ENCODE data around the gene CCDC174.
A peak's percentile ranks its signal among the peaks of the same experiment; 100 is the strongest.
"Not testable (repeated sequence)": the region's sequence is repeated elsewhere in the genome, so short reads cannot be mapped to it uniquely, and the experiment has no call there.

Gene CCDC174

DNA sequence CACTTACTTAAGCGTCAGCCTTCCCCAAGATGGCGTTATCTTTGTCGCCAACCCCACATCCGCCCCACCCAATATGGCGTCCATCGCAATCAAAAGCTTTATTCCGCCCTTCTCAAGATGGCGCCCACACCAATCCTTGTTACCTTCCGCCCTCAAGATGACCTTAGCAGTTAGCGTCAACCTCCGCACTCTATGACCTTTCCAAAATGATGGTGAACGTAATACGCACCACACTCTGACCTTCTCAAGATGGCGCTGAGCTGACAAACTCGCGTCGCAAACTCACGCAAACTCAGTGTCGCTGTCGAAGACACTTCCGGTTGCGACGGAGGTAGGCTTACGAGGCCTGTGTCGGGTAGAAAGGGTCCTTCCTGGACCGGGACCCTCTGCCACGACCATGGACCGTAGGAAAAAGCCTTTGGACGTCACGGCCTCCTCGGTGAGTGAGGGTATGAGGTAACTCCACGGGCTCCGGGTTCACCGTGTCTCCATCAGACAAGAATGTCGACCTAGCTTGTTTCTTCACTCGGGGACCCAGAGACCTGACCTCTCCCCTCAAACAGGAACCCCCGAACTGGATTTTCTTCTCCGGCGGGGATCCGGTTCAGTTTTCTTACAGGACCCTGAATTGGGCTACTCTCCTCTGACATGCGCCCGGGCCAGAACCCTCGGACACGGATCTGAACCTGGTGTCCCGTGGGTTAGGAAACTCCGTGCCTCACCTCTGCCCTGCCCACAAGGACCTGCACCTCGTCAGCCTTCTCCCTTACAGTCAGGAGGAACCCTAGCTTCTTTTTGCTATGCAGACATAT, at the start of gene CCDC174:
TSS of gene CCDC174 (plus strand) at position 323 of the 812 bp plus-strand sequence. CDS start at position 398, 75 bp downstream.
- peak; percentile 94 for DNase-seq

DNA sequence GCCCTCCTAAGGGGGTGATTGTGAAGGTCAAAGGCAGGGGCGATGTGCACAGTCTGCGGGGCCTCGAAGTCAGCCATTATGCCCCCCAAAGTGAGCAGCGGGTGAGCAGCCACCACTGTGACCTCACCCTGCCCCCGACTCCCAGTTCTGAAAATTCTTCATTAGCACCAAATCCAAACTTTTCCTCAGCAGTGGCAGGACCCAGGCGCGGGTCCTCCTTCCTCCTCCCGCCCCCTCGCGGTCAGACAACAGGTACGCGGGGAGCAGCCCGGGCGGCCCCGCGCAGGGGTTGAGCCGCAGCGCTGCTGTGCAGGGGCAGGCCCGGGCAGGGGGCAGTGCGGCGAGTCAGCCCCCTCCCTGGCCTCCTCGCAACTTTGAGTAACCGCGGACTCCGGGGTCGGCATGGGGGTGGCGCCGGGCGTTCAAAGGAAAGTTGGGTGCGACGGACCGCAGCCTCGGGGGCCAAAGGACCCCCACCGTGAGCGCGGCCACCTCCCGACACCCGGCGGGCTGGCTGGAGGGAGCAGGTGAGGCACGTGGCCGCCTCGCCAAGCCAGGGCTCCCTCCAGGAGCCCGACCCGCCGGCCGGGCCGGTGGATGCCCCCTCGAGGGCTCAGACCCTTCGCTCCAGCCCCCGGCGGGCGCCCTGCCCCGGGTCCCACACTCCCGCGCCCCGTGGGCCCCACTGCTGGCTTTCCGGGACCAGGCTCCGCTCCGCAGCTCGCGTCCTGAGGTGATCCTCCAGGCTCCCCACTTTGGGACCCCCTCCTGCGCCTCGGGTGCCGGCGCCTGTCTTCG, 49.4 kb upstream of the CCDC174 start:
- DNase-seq, result no peak

DNA sequence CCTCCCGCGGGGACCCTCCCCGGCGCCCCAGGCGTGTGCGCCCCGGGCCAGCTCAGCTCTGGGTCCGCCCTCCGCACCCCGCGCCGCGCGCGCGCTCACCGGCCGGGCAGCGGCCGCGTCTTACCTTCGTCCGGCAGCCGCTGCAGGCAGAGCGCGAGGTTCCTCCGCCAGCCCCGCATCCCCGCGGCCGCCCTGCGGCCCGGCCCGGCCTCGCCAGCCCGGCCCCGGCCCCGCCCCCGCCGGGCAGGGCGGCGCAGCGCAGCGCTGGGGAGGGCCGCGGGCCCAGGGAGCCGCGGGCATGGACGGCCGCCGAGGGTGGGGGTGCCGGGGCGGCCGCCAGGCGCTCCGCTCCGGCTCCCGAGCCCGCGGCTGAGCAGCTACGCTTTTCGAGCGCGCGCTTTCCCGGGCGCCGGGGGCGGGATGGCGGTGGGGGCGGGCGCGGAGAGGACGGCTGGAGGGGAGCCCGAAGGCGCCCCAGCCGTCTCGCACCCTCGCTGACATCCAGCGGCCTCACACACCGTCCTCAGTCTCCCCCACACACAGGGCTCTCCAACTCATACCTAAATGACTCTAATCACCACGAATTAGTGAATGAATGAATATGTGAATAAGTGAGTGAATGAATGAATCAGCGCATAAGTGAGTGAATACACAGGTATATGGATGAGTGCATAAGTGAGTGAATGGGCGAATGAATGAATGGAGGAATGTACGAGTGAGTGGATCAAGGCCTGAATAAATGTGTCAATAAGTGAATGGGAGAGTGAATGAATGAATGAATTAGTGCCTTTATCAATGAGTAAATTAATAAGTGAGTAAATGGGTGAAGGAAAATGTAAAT, 48.5 kb upstream of the CCDC174 start:
- DNase-seq, result no peak

DNA sequence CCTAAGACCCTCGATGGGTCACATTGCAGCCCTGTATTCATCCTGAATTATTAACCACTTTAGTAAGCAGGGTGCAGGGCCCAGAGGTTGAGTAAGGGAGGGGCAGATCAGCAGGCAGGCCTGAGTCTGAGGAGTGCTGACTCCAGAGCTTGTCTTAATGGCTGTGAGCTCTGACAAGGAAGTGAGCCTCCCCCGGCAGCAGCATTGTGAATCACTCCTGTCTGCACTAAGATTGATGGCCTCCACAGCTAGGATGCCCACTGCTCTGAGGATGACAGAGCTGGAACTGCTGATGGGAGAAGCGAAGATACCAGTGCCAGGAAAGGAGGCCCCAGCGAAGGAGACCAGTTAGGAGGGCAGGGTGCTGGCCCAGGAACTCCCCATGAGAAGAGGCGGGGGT, 46.5 kb upstream of the CCDC174 start:
- no peak for DNase-seq

DNA sequence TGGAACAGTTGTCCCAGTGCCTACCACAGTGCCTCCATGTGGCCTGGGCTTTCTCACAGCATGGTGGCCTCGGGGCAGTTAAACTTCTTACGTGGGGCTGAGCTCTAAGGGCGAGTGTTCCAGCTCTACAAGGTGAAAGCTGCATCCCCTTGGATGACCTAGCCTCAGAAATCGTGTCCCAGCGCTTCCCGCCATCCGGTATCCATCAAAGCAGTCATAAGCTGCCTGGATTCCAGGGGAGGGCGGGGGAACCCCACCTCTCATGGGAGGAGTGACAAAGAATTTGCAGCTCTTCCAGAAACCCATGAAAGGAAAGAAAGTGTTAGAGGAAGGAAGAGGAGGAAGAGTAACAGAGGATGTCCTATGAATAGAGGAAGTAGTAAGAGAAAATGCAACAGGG, 45.8 kb upstream of the CCDC174 start:
- no peak for DNase-seq

DNA sequence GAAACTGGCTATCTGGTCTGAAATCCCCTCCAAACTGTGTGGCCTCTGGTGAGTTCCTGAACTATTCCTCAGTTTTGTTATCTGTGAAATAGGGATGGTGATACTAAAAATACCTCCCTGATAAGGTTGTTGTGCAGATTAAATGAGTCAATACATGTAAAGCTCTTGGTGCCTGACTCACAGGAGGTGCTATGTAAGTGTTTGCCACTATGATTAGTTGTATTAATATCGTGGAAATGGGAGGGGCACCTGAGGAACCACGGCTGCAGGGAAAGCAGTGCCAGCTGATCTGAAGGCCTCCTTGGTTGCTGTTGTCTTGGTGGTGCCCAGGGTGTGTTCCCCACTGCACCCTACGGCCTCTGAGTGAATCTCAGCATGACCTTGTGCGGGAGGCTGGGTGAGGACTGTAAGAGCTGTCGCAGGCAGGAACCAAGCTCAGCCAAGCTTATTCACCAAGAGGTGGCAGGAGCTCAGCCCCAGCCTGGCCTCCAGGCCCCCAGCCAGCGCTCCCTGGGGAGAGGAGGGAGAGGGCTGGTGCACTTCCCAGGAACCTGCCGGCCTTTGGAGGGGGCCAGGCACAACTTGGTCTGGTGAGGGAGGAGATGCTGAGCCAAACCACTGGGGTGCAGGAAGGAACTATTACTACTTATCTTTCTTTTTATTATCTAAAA, 44.8 kb upstream of the CCDC174 start:
- DNase-seq, result no peak

DNA sequence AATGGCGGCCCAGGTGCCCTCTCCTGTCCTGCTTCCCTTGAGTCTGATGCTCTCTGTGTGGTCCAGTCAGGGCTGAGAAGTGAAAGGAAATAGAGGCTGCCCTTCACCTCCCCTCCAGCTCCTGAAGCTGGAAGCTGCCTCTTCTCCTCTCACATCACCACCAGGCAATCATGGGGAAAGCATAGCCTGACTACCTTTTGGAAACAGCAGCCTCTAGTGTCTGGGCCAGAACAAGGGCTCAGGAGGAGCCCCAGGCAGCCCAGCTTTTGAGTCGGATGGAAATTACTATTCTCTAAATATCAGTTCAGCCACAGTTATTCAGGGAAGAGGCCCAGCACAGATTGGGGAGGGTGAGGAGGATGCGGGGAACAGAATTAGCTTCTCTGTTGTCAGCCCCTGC, 43.3 kb upstream of the CCDC174 start:
- DNase-seq, result no peak

DNA sequence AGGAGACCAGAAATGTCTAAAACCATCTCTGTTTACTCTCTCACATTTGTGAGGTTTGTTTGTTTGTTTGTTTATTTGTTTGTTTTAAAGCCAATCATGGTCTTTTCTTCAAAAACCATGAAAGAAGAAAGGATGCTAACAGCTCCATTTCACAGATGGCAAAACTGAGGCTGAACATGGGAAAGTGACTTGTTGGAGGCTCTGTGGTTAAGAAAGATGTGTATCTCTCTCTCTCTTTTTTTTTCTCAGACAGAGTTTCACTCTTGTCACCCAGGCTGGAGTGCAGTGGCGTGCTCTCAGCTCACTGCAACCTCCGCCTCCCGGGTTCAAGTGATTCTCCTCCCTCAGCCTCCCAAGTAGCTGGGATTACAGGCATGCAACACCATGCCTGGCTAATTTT, 42.5 kb upstream of the CCDC174 start:
- DNase-seq, result not testable (repeated sequence)

DNA sequence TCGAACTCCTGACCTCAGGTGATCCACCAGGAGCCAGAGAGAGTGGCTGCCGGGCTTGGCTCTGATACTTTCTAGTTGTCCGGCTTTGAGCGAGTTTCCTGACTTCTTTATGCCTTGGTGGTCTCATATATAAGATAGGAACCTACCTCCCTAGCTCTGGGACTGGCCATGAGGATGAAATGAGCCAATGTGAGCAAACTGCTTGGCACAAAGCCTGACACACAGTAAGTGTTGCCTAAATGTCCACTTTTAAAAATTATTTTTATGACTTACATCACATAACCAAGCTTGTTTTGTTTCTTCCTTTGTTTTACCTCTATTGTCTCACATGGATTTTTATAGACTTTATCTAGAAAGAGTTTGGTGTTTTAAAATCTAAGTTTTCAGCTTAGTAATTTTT, 42.1 kb upstream of the CCDC174 start:
- no peak for DNase-seq

DNA sequence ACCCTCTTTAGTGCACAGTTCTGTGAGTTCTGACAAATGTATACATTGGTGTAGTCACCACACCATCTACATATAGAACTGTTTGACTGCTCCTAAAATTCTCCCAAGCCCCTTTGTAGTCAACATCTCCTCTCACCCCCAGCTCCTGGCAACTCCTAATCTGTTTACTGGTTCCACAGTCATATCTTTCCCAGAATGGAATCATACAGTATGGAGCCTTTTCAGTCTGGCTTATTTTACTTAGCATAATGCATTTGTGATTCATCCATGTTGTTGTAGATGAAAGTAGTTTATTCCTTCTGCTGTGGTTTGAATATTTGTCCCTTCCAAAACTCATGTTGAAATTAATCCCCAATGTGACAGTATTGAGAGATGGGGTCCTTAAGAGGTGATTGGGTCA, 41.6 kb upstream of the CCDC174 start:
- DNase-seq, result no peak

DNA sequence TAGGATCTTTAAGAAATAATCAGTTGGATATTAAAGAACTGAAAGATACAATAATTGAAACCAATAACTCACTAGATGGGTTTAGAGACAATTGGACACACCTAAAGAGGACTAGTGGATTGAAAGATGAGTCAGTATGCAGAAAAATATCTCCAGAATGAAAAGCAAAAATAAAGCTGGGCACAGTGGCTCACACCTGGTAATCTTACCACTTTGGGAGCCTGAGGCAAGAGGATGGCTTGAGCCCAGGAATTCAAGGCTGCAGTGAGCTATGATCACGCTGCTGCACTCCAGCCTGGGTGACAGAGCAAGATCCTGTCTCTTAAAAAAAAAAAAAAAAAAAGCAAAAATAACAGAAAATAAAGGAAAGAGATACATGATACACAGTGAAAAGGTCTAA, 37.4 kb upstream of the CCDC174 start:
- no peak for DNase-seq

DNA sequence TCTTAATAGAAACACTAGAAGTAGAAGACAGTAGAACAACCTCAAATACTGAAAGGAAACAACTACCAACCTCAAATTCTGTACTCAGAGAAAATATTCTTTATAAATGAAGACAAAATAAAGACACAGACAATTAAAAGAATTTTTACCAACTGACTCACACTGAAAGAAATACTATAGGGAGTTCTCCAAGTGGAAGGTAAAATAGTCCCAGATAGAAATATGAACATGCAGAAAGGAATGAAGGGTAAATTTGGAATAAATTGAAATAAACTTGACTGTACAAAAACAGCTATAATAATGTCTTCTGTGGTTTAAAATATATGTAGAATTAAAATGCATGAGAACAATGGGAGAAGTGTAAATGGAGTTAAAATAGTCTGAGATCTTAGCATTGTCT, 36.7 kb upstream of the CCDC174 start:
- DNase-seq, result no peak

DNA sequence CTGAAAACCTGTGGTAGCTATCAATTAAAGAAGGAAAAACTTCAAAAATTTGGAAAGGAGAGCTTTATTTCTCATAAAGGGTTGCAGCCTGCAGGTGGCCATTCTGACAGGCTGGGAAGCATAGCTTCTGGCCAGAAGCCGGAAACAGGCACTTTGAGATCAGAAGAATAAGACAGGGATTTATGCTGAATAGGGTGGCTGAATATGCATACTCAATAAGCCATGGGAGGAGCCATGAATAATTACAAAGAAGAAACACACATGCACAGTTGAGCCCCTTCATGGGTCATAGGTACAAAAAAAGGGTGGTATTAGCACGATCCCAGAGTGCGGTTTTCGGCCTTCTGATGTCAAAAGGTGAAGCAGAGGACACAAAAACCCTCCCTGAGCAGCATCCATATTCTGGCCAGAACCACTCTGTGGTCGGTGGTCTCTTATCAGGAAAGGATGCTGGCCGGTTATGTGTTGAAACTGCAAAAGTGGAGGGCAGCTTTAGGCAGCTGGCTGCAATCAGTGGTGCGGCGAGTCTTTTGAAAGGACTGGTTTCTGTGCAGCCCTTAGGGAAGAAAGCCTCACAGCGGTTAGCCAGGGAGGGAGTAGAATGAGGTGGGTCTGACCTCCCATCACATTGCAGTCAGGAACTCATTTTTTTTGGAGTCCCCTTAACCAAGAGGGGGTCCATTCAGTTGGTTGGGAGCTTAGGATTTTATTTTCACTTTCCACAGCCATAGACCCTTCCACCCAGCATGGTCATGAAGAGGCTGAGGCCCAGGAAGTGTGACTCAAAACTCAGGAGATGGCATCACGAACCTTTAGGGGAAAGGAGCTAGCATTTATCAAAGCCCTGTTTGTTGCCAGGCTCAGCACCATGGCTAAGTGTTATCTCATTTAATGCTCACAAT, 34.7 kb upstream of the CCDC174 start:
- DNase-seq, result no peak

DNA sequence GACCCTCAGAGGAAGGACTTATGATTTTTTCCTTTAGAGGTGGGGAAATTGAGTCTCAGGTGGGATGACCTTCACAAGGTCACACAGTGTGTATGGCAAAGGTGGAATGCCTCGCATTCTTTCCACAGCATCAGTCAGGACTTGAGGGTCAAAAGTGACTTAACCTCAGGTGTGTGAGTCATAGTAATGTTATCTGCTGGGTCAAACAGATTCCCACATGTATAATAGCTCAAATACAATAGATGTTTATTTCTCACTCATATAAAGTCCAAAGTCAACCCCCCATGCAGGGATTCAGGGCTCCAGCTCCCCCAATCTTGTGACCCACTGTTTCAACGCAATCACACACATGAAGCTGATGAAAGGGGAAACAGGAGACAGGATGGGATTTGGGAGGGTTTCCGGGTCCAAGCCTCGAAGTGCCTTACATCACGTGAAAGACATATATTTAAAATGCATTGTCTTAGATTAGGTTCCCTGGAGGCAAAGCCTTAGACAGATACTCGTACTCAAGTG, 34.0 kb upstream of the CCDC174 start:
- no peak for DNase-seq

DNA sequence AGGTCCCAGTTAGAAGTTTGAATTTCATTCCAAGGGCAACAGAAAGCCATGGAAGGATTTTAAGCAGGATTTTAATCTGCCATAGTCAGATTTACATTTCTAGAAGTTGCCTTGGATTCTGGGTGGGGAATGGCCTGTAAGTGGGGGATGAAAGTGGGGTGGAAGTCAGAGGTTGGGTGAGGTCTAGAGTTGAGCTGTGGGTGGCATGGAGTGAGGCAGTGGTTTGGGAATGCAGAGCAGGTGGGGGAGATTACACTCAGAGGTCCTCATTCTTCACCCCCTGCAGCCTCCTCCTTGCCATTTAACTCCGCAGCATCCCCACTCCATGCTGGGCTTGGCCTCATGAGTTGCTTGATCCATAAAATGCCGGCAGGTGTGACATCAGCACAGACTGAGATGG, 32.0 kb upstream of the CCDC174 start:
- DNase-seq, result no peak

DNA sequence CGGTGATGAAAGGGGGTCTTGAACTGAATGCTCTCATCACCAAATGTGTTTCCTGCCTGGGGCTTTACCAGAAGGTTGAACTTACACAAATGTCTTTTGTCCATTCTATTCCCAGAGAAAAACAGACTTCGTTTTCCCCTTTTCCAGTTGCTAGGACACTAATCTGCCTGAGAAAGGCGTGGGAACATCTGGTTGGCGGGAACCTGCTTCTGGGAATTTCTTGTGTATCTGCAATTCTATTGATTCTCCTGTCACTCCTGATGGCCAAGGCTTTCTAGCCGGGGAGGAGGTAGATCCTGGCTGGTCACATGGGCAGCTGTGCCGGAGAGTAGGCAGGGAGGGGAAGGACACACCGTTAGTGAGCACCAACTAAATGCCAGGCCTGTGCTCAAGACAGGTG, 31.1 kb upstream of the CCDC174 start:
- no peak for DNase-seq

DNA sequence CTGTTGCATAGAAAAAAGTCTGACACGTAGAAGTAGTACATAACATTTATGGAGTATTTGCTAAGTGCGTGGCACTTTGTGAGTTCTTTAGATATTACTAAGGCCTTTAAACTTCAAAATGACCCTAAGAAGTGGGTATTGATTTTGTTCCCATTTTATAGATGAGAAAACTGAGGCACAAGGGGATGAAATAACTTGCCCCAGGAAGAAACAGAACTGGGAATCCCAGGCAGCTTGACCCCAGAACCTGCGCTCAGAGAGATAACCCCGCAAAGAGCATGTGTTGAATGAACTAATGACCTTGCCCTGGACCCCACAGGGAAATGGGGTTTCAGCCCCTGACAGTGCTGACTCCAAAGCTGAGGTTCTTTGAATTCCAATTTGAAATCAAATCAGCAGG, 30.5 kb upstream of the CCDC174 start:
- no peak for DNase-seq

DNA sequence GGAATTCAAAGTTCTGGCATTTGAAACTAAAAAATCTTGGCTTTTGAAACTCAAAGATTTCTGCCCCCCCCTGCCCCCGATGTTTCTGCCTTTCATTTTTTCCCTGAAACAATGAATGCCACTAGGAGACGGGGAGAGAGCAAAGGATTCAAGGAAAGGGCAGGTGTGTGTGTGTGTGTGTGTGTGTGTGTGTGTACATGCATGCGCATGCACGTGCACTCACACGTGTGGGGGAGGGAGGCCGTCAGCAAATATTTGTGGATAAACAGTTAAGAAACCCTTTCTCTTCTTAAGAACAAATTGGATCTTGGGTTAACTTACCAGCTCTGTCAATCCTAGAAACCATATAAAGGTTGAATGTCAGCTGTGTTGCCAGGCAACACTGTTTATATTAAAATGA, 29.2 kb upstream of the CCDC174 start:
- no peak for DNase-seq

DNA sequence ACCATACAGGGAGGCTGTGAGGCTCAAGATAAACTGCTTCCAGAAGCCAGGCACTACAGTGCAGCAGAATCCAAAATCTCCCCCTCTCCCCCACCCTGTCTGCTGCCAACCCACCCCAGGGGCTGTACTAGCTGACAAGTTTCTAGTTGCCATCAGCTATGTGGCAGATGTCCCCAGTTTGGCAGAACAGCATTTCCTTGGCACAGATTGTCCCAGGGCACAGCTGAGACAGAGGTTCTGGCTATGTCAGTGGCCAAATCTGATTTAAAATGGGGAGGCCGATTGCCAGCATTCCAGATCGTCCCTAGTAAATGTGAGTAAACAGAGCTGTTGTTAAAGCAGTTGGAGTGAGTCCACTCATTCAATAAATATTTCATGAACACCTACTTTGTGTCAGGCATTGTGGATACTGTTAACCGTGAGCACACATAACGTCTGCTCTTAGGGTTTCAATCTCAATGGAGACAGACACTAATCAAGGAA, 28.0 kb upstream of the CCDC174 start:
- DNase-seq, result no peak

DNA sequence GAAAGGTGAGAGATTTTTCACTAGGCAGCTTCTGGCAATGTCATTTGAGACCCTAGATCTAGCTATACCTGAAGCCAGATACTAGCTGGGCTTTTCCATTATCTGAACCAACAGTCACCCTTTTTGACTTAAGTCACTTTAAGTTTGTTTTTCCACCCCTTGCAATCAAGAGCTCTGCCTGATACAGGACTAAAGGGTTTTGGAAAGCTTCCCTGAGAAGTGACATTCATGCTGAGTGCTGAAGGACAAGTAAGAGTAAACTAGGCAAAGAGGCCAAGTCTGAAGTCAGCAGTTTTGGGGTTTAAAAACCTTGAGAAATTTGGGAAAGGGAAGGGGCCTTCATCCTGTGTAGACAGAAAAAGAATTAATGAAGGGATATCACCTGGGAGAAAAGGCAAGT, 27.1 kb upstream of the CCDC174 start:
- no peak for DNase-seq

DNA sequence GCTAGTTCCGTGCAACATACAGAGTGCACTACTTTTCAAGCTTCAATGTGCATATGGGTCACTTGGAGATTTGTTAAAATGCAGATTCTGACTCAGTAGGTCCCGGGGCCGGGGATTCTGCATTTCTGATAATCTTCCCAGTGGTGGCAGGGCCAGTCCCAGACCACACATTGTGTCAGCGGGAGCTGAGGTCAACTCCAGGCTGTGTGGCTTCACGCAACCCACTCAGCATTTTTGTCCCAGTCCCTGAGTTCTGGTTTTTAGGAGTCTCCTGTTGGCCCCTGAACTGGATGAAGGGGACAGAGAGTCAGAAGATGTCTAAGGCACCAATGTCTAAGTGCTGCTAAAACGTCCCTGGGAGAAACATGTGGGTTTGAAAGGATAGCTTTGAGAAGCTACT, 26.1 kb upstream of the CCDC174 start:
- DNase-seq, result no peak
